PC-3 (cell line): ENCODE data around the gene ALDOA. TPM values are rescaled to one million over a fixed set of nuclear protein-coding genes. Genes with fewer than 3 reads are reported as not detected.

ENCODE experiments used
- ATAC-seq: fragments of 200-7000 bp; cut with Tn5 transposase; 2 replicates; pipeline ENCODE4 v1.9.1; 2020; ENCODE audit warnings: mild to moderate bottlenecking, moderate library complexity
- BruUV-seq: library from RNA; stranded (reverse); fragments of 400-500 nt; replicated peaks from 2 replicates; lab custom pipeline; 2021; lab: Mats Ljungman, UMichigan
- CTCF ChIA-PET: fragments of 300-600 bp; sonication (Branson Sonifier 250); formaldehyde crosslinking; loops from one replicate; lab custom pipeline; 2022; ENCODE audit warnings: antibody characterized with exemption; lab: Charles Lee
- POLR2A ChIA-PET: fragments of 300-600 bp; sonication (Branson Sonifier 250); formaldehyde crosslinking; loops from one replicate; lab custom pipeline; 2022; ENCODE audit warnings: antibody characterized with exemption; ENCODE audit not compliant: unreplicated experiment; lab: Charles Lee
- DNase-seq: peaks from one replicate; pipeline ENCODE4 v3.0.0-alpha.2; 2015
- H2AFZ ChIP-seq: fragments of 300-600 bp; sonication (generic); 2 replicates; pipeline ENCODE4 v1.6.0; 2016; ENCODE audit warnings: antibody characterized with exemption, low read length
- H3F3A ChIP-seq: fragments of 300-600 bp; sonication (generic); one replicate; pipeline ENCODE4 v1.6.0; 2017; ENCODE audit warnings: antibody characterized with exemption, low read length, control low read depth, mild to moderate bottlenecking; ENCODE audit not compliant: unreplicated experiment
- H3K27ac ChIP-seq: fragments of 300-600 bp; sonication (generic); 2 replicates; pipeline ENCODE4 v1.5.1; 2016; ENCODE audit warnings: mild to moderate bottlenecking, low read length
- H3K27me3 ChIP-seq: fragments of 300-600 bp; sonication (generic); 2 replicates; pipeline ENCODE4 v1.6.1; 2016; ENCODE audit warnings: low read length, mixed read lengths
- H3K36me3 ChIP-seq: fragments of 300-600 bp; sonication (generic); 2 replicates; pipeline ENCODE4 v1.6.1; 2016; ENCODE audit warnings: low read depth, mixed run types, low read length, mixed read lengths
- H3K4me1 ChIP-seq: fragments of 300-600 bp; sonication (generic); 2 replicates; pipeline ENCODE4 v1.5.1; 2016; ENCODE audit warnings: low read length; ENCODE audit not compliant: insufficient read depth
- H3K4me2 ChIP-seq: fragments of 300-600 bp; sonication (generic); 2 replicates; pipeline ENCODE4 v1.6.0; 2016; ENCODE audit warnings: low read length
- H3K4me3 ChIP-seq: fragments of 300-600 bp; sonication (generic); 2 replicates; pipeline ENCODE4 v1.5.1; 2016; ENCODE audit warnings: mild to moderate bottlenecking, low read length, mixed read lengths
- H3K79me2 ChIP-seq: fragments of 300-600 bp; sonication (generic); 2 replicates; pipeline ENCODE4 v1.6.1; 2017; ENCODE audit warnings: low read length, mixed read lengths
- H3K9ac ChIP-seq: fragments of 300-600 bp; sonication (generic); 2 replicates; pipeline ENCODE4 v1.6.0; 2016; ENCODE audit warnings: mild to moderate bottlenecking, low read length
- H3K9me2 ChIP-seq: fragments of 300-600 bp; sonication (generic); replicated peaks from 2 replicates; pipeline ENCODE4 v1.6.1; 2016; ENCODE audit warnings: mixed run types, low read length, mixed read lengths
- H3K9me3 ChIP-seq: fragments of 300-600 bp; sonication (generic); 2 replicates; pipeline ENCODE4 v1.6.1; 2016; ENCODE audit warnings: low read length, mixed read lengths
- H4K20me1 ChIP-seq: fragments of 300-600 bp; sonication (generic); 2 replicates; pipeline ENCODE4 v1.6.1; 2016; ENCODE audit warnings: low read length, mixed read lengths
- EZH2 ChIP-seq: fragments of 300-600 bp; sonication (generic); IDR thresholded peaks from one replicate; pipeline ENCODE4 v1.6.1; 2017; ENCODE audit warnings: antibody characterized with exemption, mild to moderate bottlenecking, low read length; ENCODE audit not compliant: unreplicated experiment
- EZH2phosphoT487 ChIP-seq: fragments of 300-600 bp; sonication (generic); IDR thresholded peaks from 2 replicates; pipeline ENCODE4 v1.6.1; 2018; ENCODE audit warnings: mild to moderate bottlenecking, antibody characterized with exemption, low read length, borderline replicate concordance
- intact Hi-C: fragments of 100-400 bp; cut with micrococcal nuclease; formaldehyde crosslinking; loops from 2 replicates; pipeline ENCODE4 v1.9.0; 2023
- total RNA-seq: library from RNA; depleted of rRNA; stranded (reverse); fragments of >200 nt; gene quantifications from 2 replicates; pipeline ENCODE4 v1.2.3, GENCODE V29; 2014
- TF ChIP-seq, protein P1 (sequence below): fragments of 300-600 bp; sonication (generic); conservative IDR thresholded peaks from 2 replicates; pipeline ENCODE4 v1.5.1; 2017; ENCODE audit warnings: antibody characterized with exemption, low read depth, mild to moderate bottlenecking, low read length

Gene ALDOA
- total RNA-seq, 1 experiment from 2014 or later: 2,048 TPM

DNA sequence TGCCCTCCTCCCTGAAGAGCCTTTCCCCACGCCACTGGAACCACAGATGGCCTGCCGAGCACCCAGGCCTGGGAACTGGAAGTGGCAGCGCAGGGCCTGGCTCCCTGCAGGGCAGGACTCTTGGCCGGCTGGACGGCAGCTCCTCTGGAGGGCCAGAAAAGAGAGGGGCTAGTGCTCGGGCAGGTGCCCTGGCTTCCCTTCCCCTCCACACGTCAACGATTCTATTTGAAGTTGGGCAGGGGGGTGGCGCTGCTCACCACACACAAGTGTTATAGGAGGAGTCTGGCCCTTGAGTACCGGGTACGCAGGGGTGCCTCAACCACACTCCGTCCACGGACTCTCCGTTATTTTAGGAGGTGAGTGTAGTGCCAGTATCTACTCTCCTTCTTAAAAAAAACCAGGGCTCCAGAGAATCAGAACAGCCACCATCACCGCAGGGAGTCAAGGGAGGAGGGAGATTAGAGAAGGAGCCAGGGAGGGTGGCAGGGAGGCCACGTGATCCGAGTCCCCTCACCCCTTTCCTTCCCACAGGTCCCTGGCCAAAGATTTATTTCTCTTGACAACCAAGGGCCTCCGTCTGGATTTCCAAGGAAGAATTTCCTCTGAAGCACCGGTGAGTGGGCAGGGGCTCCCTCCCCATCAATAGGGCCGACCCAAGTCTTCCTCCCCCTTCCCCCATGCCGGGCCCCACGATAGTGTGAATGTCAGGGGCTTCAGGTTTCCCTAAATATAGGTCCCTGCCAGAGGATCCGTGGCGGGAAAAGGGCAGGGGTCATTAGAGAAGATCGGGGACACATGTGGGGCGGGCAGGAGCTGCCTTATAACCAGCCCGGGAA lies 1.4 kb upstream of the ALDOA start:
- Histone ChIP-seq H3K9me3 (no peaks in the 10 kb centered on the region), H3K27me3 (no peaks in the 10 kb centered on the region), H2AFZ (peak overlapping the region; percentile 82; the same call in 1 of the 2 replicates), H3K36me3 (peaks cover 28% of the 10 kb centered on the region), H3K27ac (peak overlapping the region; percentile 97), H3F3A (no peaks in the 10 kb centered on the region), H3K9me2 (no peaks in the 10 kb centered on the region), H3K79me2 (peaks cover 54% of the 10 kb centered on the region), H3K4me2 (peak overlapping the region; percentile 88), H3K4me3 (peak overlapping the region; percentile 99), H4K20me1 (peaks cover 30% of the 10 kb centered on the region), H3K9ac (peak overlapping the region; percentile 90), H3K4me1 (peaks cover 28% of the 10 kb centered on the region)
- ChIA-PET CTCF (interaction anchor here (0.8 kb wide), 1 partner anchor 366 kb away, joined by 3 read pairs; the partner anchor contains the start of gene DCTPP1), POLR2A (no interaction called here)
- no TSS peak for BruUV-seq
- ATAC-seq (peak; percentile 19), DNase-seq (peak; percentile 47)
- intact Hi-C loops: no loop called here
- TF ChIP-seq EZH2 (no peak), EZH2phosphoT487 (no peak)
- TF ChIP-seq, protein P1, sequence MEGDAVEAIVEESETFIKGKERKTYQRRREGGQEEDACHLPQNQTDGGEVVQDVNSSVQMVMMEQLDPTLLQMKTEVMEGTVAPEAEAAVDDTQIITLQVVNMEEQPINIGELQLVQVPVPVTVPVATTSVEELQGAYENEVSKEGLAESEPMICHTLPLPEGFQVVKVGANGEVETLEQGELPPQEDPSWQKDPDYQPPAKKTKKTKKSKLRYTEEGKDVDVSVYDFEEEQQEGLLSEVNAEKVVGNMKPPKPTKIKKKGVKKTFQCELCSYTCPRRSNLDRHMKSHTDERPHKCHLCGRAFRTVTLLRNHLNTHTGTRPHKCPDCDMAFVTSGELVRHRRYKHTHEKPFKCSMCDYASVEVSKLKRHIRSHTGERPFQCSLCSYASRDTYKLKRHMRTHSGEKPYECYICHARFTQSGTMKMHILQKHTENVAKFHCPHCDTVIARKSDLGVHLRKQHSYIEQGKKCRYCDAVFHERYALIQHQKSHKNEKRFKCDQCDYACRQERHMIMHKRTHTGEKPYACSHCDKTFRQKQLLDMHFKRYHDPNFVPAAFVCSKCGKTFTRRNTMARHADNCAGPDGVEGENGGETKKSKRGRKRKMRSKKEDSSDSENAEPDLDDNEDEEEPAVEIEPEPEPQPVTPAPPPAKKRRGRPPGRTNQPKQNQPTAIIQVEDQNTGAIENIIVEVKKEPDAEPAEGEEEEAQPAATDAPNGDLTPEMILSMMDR: peak; percentile 38

DNA sequence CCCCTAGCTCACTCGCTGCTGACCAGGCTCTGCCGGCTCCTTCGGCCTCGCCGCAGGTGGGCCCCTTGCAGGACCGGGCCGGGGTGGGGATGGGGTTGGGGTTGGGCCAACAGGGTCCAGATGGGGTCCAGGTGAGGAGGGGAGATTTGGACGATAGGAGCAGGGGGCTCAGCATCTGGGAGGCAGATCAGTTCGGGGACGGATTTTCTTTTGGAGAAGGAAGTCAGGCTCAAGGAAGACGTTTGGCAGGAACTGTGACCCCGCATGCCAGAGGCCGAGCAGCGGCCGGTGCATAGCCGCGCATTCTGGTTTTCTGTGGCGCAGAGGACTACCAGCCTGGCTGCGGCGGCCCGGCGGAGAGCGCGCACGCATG lies 845 bp upstream of the ALDOA start:
- intact Hi-C loops: no loop called here
- H3K79me2 ChIP-seq: peaks cover 60% of the 10 kb centered on the region

More for the DNA sequence above, 845 bp upstream of the ALDOA start:
- Histone ChIP-seq H3K9me3 (no peaks in the 10 kb centered on the region), H3K27ac (peak overlapping the region; percentile 97), H3K4me1 (peaks cover 34% of the 10 kb centered on the region), H3K4me2 (peak overlapping the region; percentile 88), H3K36me3 (peaks cover 34% of the 10 kb centered on the region), H3K27me3 (no peaks in the 10 kb centered on the region), H3K4me3 (peak overlapping the region; percentile 99), H4K20me1 (peaks cover 36% of the 10 kb centered on the region), H3K9ac (peak overlapping the region; percentile 90), H2AFZ (peak overlapping the region; percentile 82; the same call in 1 of the 2 replicates), H3F3A (no peaks in the 10 kb centered on the region), H3K9me2 (no peaks in the 10 kb centered on the region)
- ChIA-PET POLR2A (interaction anchor here (0.6 kb wide), 1 partner anchor 567 kb away, joined by 3 read pairs; no protein-coding TSS in a partner anchor), CTCF (interaction anchor here (0.8 kb wide), 1 partner anchor 365 kb away, joined by 3 read pairs; the partner anchor contains the start of gene DCTPP1)
- TSS peak; percentile 72 for BruUV-seq
- no peak for ATAC-seq
- TF ChIP-seq EZH2phosphoT487 (no peak), EZH2 (no peak)
- TF ChIP-seq, protein P1: no peak
- DNase-seq: no peak
